Inflammatory macrophage treated with lipopolysaccharide for 4 hours (primary cell): ENCODE results near the gene JAG1.

Source experiments
- DNase-seq: peaks from one replicate; pipeline ENCODE4 v3.0.0-alpha.2; 2020

Gene JAG1

DNA sequence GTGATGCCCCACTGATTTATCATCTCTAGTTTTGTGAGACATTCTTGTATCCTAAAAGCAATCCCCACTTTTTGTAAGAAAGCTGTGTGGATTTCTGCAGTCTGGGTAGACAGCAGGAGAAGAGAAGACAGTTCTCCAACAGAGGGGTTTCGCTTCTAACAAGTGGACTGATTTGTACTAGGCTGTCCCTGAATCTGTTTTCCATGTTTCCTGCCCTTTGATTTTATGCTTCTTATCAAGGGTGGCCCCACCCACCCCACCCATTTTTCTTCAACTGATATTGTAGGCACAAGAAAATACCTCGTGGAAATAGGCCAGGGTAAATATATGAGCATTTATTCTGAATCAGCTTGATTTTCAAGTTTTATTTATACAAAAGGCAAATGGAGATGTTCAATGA lies 25.7 kb upstream of the JAG1 start:
- no peak for DNase-seq

DNA sequence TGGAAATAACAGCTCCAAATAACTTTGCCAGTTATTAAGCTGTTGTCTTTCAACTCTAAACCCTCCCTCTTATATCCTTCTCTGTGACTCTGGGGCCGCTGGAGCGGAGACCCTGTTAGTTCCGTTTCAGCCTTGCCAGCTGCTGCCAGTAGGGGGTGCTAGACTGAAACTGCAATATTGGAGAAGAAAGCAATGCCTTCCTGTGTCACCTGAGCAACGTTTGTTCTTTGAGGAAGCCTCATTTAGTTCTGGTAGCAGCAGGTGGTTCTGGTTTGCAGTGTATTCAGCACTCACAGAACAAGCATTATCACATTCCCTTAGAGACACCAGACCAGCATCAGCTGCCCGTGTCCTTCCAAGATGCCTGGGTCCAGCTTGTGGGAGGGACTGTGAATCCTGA lies 22.9 kb upstream of the JAG1 start:
- peak; percentile 14 for DNase-seq

DNA sequence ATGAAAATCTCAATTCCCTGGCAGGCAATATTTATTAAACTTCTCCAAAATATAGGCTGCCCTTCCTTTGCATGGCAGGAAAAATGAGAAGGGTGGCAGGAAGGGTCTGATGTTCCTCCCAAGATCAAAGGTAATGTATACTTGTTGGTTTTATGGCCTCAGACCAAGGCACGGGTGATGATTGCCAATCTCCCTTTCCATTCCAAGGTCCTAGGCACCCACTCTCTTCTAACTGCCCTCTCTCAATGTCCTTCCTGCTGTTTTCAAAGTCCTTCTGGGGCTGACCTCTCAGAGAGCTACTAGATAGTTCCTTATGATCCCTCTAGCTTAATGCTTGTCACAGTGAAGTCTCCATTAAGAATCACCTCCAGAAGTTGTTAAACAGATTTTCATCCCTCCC lies 15.6 kb upstream of the JAG1 start:
- DNase-seq, result no peak

DNA sequence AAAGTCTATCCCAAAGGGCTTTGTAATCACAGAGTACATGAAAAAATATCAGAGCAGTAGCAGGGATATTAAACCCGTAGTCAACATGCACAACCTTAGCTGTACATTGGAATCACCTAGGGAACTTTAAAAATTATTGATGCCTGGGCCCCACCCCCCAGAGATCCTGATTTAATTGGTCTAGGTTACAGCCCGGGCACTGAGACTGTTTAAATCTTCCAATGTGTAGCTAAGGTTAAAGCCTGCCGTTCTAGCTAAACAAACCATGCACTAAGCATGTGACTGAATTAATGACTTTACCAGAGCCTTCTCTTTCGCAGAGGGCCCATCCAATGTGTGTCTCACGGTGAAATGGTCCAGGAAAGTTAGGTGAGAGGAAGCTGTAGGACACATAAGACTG lies 14.1 kb upstream of the JAG1 start:
- no peak for DNase-seq

DNA sequence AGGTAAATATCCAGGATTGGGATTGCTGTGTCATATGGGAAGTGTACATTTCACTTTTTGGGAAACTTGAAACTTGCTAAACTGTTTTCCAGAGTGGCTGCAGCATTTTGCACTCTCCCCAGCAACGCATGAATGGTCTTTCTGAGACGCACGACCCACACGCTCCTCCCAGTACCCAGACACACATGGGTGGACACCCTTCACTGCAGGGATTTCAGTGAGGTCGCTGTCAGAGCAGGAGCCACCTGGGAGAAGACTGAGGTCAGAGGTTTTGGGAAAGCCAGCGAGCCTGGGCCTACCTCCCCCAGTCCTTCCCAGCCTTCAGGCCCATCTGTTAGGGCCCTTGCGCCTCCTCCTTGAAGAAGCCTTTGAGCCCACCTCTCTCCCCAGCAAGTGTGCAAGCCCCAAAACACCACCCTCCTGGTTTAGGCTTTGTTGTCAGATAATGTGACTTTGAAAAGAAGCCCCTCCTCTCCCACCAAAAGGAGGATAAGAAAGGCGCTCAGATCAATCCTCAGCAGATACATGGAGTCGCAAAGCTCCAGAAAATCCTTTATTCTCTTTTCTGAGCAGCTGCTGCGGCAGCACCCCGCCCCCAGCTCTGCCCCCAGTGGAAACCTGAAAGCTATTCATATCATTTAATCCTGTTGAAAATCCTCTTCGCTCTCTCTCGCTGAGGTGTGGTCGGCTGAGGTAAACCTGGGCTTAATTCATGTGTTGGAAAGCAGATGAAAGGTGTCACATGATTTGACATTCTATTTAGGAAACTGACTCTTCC lies 12.7 kb upstream of the JAG1 start:
- no peak for DNase-seq

DNA sequence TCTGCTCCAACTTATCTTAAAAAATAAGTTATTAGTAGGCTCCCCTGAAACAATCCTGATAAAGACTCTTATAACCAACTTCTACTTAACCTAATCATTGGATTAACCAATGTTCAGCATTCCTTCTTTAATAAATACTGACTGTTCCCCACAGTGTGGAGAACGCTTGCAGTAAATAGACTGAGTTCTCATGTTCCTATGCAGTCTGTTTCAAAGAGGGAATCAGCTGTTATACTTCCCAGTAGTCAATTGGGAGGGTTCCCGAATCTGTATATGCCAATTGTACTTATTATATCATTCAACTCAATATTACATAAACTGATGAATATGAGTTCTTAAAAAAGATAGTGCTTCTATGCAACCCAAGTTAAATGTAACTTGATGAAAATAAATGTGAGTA lies 9.7 kb upstream of the JAG1 start:
- DNase-seq, result no peak

DNA sequence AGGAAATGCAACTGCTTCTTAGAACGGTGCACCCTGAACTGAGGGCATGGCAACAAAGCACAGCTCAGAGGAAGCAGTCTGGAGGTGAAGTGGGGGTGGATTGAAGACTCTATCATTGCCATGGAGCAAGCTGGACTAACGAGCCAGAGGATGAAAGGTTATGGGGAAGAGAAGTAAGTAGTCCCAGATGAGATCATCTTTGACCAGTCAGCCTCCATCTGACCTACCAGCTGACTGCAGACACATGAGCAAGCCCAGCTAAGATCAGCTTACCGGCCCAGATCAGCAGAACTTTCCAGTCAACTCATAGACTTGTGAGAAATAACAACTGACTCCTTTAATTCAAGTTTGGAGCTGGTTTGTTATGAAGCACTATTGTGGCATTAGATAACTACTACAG lies 9.1 kb upstream of the JAG1 start:
- peak; percentile 59 for DNase-seq

DNA sequence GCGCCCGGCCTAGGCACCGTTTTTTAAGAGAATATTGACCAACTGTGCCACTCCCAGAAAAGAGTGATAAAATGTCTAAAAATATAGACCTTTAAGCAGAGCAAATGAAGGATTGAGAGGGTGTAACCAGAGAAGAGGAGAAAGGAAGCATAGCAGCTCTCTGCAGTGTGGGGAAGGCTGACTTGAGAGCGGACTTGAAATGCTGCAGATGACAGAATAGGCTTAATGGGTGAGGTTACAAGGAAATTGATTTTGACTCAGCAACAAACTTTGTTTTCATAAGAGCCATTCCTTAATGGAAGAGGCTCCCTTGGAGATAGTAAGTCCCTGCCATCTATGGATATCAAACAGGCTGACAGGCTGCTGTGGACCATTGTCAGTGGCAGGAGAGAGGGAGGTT lies 7.7 kb upstream of the JAG1 start:
- no peak for DNase-seq

DNA sequence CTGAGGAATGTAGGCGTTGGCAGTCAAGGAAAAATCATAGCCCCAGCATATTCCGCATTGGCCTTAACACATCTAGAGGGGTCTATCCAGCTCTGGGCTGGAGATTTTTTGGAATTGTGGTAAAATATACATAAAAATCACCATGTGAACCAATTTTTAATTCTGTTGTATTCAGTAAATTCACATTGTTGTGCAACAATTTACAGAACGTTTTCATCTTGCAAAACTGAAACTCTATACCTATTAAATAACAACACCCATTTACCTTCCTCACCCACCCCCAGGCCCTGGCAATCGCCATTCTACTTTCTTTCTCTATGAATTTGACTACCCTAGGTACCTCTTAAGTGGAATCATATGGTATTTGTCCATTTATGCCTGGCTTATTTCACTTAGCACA lies 6.8 kb upstream of the JAG1 start:
- no peak for DNase-seq

DNA sequence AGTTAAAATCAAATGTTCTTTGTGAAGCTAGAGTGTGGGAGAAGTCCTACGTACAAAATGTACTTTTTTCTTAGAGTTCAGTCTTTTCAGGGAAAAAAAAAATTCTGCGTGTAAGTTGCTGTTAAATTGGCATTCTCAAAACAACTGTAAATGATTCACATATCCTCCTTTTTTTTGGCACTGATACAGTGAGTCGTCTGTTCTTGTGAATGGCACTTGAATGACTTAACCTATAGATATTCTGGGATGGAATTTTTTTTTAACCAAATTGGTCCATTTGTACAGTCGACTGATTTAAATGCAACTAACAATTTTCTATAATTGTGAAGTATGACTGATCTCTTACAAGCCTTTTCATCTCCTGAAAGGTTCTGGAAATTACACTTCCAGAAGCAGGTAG lies 5.5 kb upstream of the JAG1 start:
- DNase-seq, result no peak

DNA sequence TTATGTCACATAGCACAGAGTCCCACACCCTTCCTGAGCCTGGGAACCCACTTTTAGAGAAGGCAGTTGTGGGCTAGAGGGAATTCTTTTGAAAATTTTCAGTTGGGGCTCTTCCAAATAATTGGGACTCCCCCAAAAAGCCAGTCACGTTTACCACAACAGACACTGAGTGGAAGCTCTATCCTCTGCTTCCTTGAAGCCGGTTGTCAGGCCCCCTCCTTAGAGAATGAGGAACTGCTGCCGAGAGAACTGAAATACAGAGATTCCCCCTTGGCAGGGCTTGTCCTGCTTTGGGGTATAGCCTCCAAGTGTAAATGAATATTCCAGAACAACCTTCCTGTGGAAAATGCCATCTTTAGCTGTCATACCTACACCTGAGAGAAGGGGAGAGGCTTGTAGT lies 2.7 kb upstream of the JAG1 start:
- DNase-seq, result peak; percentile 30

DNA sequence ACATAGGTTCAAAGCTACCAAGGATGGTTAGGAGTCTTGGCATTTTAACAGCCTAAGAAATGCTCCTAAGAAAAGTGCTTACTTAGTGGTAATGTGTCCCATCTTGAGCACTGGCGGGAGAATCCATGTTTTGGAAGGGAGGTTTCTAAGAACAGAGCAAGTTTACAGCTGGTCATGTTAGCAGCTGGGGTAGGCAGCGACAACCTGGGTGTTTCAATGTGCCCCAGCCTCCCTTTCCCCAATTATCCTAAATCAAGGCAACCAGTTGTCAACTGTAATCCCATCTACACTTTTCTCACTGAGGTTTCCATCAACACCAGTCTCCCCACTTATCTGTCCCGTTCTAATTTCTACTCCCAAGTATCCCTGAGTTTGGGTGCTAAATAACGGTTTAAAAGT lies 1.6 kb upstream of the JAG1 start:
- no peak for DNase-seq

DNA sequence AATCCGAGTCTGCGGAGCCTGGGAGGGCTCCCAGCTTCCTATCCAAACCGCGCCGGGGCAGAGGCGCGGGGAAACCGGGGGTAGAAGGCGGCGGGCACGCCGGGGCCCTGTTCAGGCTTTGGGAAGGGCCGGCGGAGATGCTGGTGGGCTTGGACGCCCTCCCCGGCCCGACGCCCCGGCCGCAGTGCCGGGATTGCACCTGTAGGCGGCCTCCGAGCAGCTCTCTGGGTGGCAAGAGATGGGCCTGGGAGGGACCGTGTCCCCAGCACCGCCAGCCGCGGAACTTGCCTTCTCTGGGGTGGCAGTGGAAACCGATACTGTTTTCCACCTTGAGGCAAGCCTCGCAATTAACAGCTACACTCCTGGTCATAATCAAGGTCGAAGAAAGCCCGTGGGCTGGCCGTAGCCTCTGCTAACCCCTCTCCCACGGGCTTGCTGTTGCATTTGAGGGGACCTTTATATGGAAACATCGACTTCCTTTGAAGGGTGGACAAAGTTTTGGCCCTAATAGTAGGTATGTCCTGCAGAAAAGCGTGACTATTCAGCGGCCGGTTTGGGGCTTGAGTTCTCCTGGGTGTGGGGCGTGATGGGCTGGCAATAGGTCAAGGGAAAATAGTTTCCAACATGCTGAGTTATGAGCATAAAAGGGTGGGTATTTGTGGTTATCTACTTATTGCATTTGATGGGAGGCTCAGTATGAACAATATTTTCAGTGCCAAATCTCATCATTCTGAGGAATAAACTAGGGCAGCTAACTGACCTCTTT lies 1.1 kb upstream of the JAG1 start:
- peak; percentile 68 for DNase-seq

DNA sequence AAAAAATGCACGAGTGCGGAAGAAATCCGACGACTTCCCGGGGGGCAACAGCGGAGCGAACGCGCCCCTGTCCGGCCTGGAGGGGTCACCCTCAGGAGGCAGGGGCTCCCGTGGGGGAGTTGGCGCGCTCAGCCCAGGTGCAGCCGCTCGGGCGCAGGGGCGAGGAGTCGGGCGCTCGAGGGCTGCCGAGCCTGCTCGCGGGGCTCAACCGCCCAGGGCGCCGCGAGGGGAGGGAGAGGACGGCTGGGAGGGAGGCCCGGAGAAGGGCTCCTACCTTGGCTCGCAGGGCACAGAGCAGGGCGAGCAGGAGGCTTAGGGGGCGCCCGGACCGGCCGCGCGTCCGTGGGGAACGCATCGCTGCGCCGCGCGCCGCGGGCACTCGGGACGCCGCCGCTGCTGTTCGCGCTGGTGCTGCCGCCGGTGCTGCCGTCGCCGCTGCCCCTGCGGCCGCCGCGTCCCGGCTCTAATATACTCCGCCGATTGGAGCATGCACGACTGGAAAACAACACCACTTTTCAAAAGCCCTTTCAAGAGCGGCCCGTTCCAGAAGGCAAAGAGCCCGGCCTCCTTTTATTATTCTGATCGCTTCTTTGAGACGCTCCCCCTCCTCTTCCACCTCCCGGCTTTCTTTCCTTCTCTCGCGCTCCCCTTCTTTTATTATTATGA lies 490 bp downstream of the JAG1 start:
- DNase-seq, result peak; percentile 39

DNA sequence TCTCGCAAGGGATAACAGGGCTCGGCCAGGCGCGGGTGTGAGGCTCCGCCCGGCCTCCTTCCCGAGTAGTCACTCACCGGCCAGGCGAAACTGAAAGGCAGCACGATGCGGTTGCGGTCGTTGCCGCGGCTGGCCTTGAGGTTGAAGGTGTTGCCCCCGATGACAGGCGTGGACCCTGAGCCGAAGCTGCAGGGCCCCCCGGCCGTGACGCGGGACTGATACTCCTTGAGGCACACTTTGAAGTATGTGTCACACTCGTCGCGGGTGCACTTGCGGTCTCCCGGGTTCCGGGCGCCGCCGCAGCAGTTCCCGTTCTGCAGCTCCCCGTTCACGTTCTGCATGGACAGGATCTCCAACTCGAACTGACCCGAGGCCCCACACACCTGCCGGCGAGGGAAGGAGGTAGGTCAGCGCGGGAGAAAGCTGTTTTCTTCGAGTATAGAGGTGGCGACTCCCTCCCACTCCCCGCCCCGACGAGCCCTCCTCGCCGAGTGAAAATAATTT lies 1.1 kb downstream of the JAG1 start:
- peak; percentile 69 for DNase-seq

DNA sequence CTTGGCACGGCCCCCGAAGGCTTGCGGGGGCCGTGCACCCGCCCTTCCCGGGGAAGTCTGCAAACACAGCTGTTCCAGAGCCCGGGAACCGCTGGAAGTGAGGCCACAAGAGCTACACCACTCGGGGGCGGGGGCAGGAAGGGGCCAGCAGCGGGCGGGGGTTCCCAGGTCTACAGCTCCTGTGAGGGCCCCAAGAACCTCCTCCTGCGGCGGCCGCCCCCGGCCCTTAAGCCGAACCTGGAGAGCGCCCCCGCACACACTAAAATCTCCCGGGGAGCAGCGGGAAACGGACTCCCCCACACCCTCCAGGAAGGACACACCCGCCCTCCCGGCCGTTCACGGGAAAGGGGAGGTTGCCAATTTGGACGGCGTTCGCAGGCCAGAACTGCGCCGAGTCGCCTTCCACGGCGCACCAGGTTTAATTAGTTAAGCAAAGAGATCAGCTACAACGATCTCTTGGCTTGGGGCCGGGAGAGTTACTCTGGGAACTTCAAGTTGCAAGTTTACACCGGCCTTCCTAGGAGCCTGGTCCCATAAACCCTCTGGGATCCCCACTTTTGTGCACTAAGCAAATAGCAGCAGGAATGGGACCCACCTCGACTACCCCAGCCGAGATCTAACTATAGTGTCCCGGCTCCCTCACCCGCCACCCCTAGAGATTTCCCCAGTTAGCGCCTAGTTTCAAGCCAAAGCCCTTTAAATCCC lies 1.7 kb downstream of the JAG1 start:
- DNase-seq, result peak; percentile 18

DNA sequence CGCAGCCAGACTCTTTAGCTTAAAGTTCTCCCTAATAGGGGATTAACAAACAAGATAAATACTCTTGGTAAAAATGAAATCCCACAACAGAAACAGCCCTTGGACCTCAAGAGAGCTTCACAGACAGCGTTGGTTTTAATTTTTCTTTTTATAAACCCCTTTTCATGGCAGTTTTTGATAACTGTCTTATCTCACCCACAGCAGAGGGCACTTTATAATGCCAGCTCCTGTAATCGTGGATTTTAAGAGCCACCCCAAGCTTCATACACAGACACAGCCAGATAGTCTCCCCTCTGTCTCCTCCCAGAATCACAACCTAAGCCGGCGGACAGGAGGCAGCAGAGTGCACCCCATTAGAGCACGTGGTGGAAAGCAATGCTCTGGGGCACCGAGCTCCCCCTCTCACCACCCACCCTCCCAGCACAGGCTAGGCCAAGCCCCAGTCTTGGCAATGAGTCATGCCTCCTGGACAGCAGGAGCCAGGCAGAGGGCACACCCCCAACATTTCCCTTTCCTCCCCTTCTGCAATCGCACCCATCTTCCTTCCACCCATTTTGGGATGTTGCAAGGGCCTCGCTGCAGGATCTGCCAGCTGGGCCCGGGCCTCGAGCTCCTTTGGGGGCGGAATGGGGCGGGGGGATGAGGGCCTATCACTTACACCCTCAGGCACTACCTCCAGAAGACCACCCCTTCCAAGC lies 2.4 kb downstream of the JAG1 start:
- peak; percentile 79 for DNase-seq

DNA sequence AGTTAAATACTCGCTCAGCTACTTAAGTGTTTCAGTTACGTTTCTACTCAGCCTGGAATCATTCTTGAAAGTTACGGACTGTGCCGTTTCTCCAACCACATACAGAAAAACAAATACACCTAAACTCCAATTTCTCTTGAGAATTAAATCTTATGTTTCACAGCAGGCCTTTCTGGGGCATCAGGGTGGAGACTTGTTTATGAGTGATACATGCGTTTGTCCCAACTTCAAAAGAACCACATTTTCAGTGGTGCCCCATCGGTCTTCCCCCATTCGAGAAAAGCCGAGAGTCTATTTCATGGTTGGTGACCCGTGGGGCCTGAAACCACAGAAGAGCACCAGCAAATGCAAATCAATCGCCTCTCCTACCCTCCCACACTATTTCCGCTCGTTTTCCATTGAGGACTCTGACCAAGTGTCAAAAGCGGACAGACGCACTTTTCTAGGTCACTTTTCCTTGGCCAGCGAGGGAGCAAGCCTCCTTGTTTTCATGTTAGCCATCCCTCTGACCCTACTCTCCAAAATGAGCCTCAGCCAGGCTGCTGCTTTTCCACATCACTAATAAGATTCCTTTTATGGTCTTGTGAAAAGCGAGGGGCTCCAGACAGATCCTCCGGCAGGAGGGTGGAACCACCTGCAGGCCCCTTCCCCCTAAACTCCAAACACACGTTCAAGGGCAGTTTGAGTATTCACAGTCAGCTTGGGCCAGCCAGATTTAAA lies 3.1 kb downstream of the JAG1 start:
- DNase-seq, result no peak

DNA sequence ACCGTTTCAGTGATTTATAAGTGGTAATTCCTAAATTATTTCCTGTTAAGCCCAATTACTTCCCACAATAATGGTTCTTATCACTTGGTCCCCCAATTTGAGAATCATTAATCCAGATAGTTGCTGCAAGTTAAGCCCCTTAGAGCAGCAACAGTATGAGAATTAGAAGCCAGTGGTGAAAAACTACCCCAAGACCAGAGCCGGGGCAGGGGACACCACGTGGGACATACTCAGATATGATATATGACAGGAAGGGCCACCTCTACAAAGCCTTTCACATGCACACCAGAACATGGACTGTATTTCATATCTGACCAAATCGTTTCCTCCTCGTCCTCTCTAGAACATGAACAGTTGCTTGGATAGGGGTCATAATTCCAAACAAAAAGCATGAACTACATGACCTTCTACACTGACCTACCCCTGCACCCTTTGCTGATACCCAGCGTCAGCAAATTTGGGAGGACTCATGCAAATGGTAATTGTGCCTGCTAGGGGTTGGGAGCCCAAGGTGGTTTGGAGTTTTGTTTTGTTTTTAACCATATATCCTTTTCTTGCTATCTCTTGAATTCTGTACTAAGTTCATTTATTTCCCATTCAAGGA lies 3.9 kb downstream of the JAG1 start:
- DNase-seq, result no peak

DNA sequence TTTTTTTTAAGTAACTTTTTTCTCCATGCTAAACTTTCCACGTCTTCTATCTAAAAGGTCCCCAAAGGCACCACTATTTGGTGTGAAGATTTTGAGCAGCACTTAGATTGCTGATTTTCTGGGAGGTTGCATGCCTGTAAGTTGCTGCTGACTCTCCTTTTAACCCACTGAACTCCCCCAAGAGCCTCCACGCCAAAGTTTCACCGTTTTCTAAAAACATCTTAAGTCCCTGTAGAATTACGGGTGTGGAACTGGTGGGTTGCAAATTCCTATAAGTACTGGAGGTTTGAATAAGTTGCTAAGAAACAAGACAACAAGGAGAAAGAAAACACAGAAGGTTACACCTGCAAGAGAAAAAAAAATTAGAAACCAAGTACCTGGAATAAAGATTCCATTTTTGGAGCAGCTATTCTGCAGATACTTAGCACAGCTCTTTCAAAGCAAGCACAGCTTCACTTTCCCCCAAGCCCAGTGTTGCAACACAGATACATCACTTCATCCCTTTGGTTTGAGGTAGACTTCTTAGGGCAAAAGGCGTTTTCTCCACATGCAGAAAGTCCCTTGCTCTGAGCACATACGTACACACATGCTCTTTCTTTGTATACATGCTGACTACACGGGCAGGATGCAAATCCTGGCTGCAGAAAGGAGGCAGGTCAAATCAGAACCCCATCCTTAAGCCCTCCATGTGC lies 5.0 kb downstream of the JAG1 start:
- no peak for DNase-seq
